HFF-Myc (cell line): ENCODE data around the gene PPP1CC.
"Not testable (repeated sequence)": the region's sequence is repeated elsewhere in the genome, so short reads cannot be mapped to it uniquely, and the experiment has no call there.

Experiments used
- DNase-seq: peaks from one replicate; pipeline ENCODE4 v3.0.0-alpha.2; 2011; ENCODE audit warnings: low read depth; ENCODE audit errors: extremely low read depth
- H3K4me3 ChIP-seq: replicated peaks from 2 replicates; pipeline ENCODE4 v1.5.1; 2011; ENCODE audit warnings: low read depth, mild to moderate bottlenecking, control low read depth, low read length
- TF ChIP-seq, protein P1 (sequence below): IDR thresholded peaks from 2 replicates; pipeline ENCODE4 v1.5.1; 2012; ENCODE audit warnings: mild to moderate bottlenecking, low read depth, low read length, control low read depth; ENCODE audit errors: missing control alignments

PPP1CC gene

DNA sequence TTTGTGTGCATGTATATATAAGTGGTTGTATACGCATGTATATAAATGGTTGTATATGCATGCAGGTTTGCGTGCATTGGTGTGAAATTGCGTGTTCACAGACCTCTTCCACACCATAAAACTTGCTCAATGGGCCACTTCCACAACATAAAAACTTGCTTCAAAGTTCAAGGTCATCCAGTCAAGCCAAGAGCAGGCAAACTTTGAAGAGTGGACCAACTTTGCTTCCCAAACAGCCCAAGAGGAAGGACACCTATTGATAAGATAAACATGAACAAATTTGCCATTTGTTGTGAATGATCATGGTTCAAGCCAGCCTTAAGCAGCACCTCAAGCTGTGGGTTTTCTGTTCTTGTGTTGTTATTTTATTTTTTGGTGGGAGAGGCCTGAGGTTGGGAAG, 25.2 kb upstream of the PPP1CC start:
- TF ChIP-seq, protein P1, sequence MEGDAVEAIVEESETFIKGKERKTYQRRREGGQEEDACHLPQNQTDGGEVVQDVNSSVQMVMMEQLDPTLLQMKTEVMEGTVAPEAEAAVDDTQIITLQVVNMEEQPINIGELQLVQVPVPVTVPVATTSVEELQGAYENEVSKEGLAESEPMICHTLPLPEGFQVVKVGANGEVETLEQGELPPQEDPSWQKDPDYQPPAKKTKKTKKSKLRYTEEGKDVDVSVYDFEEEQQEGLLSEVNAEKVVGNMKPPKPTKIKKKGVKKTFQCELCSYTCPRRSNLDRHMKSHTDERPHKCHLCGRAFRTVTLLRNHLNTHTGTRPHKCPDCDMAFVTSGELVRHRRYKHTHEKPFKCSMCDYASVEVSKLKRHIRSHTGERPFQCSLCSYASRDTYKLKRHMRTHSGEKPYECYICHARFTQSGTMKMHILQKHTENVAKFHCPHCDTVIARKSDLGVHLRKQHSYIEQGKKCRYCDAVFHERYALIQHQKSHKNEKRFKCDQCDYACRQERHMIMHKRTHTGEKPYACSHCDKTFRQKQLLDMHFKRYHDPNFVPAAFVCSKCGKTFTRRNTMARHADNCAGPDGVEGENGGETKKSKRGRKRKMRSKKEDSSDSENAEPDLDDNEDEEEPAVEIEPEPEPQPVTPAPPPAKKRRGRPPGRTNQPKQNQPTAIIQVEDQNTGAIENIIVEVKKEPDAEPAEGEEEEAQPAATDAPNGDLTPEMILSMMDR, result no peak
- no peak for DNase-seq
- H3K4me3 ChIP-seq, result no peak overlapping the region

DNA sequence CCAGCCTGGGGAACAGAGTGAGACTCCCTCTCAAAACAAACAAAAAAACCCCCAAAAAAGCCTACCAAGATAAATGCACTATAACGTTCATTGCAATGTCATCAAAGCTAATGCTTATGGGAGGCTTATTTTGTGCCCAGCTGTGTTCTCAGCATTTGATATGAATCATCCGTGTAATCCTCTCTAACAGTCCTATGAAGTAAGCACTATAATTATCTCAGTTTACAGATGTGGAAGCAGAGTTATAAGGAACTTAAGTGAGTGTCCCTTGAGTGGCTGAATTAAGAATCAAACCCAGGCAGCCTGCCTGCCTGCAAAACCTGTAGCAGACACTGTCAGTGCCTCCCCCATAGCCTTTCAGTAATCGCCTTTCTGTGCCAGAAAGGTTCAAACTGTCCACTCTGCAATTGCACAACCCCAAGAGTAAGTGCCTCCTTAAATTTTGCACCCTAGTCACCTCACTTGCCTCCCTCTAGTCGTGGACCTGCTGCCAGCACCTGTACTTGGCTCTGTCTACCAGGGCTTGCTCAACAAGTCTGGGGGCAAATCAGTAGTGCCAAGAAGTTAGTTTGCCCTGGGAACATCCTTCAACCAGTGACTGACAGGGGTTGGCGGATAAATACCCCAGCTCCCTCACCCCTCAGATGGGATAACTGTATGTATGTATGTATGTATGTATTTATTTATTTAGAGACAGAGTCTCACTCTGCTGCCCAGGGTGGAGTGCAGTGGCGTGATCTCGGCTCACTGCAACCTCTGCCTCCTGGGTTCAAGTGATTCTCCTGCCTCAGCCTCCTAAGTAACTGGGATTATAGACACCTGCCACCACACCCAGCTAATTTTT, 23.8 kb upstream of the PPP1CC start:
- DNase-seq, result no peak
- TF ChIP-seq, protein P1, result no peak
- no peak overlapping the region for H3K4me3 ChIP-seq

DNA sequence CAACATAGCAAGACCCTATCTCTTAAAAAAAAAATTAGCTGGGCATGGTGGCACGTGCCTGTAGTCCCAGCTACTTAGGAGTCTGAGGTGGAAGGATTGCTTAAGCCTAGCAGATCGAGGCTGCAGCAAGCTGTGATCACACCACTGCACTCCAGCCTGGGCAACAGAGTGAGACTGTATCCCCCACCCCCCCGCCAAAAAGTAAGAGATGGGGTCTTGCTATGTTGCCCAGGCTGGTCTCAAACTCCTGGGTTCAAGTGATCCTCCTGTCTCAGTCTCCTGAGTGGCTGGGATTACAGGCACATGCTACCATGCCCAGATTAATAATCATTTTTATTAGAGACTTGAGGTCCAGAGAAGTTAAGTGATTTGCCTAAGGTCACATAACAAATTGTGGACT, 22.9 kb upstream of the PPP1CC start:
- H3K4me3 ChIP-seq, DNase-seq: not testable (repeated sequence)

DNA sequence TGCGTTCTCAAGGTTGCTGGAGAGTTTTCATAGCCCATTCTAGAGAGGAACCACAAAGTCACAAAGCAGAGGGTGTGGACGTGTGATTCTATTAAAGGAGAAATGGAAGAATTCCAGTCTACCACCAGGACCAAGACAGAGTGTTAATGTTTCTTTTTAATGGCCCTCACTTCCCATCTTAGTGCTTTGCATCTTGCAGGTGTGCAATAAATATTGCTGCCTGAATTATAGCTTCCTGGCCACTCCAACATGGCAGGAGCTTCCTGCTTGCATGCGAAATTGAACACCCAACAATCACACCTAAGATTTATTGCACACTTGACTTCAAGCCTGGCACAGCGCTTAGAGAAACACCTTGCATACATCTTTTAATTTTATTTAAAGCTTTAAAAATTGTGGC, 22.4 kb upstream of the PPP1CC start:
- H3K4me3 ChIP-seq, result no peak overlapping the region
- TF ChIP-seq, protein P1, result no peak
- no peak for DNase-seq

DNA sequence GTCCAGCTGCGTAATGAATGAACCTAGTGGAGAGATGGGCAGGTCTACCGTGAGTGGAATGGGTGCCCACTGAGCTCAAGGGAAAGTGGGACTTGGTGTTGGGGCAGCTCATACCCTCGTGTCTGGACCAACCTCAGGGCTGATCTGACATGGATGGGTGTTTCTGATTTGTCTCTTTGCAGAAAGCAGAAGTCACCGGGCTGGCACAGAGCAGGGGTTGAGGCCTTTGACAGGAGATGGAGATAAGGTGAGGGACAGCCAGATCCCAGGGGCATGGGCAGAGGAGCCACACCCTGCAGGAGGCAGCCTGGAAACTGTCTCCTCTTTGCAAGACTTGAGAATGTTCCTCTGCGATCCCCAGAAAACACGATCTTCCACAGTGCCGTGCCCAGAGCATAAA, 20.9 kb upstream of the PPP1CC start:
- no peak for DNase-seq
- TF ChIP-seq, protein P1, result no peak
- H3K4me3 ChIP-seq, result no peak overlapping the region

DNA sequence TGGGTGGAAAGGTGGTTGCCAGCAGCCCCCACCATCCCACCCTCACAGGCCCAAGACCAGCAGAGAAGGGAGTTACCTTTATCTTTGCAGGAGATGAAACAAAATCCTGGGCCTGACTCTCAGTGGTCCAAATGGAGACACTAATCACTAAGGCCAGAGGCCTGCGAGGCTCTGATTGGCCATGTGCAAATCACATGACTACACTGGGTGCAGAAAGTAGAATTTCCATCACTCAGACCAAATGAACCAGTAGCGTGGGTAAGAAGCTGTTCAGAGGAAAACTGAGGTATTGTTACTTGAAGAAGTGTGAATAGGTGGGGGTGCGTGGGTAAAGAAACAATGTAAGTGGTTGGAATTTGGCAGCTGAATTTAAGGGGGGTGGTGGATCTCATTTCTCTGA, 20.2 kb upstream of the PPP1CC start:
- no peak for DNase-seq
- TF ChIP-seq, protein P1, result no peak

DNA sequence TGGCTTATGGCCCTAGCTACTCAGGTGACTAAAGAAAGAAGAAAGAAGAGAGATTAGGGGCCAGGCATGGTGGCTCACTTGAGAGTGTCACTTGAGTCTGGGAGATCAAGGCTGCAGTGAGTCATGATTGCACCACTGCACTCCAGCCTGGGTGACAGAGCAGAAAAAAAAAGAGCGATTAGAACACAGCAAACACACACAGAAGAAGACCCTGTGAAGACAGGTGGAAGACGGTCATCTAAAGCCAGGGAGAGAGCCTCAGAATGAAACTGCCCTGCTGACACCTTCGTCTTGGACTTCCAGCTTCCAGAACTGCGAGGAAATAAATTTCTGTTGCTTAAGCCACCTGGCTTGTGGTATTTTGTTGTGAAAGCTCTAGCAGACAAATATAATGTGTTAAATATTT, 17.5 kb upstream of the PPP1CC start:
- TF ChIP-seq, protein P1, result no peak
- no peak for DNase-seq
- H3K4me3 ChIP-seq, result no peak overlapping the region

More for the DNA sequence above, 20.2 kb upstream of the PPP1CC start:
- H3K4me3 ChIP-seq, result no peak overlapping the region
